Epithelial cell of prostate (primary cell): ENCODE data around the gene OPN1MW3.
"Not testable (repeated sequence)": the region's sequence is repeated elsewhere in the genome, so short reads cannot be mapped to it uniquely, and the experiment has no call there.

ENCODE experiments used
- DNase-seq: peaks from one replicate; pipeline ENCODE4 v3.0.0-alpha.2; 2011; ENCODE audit warnings: low read depth, low spot score
- H3K27ac ChIP-seq: fragments of 450-650 bp; 2 replicates; pipeline ENCODE4 v1.5.1; 2017; ENCODE audit warnings: mild to moderate bottlenecking

OPN1MW3 gene

GRCh38 chrX:154257282-154257681 lies at the start of gene OPN1MW3:
Gene OPN1MW3, plus strand, starts transcription at chrX:154257582. Its CDS starts 38 bp downstream, at chrX:154257620.
- not testable (repeated sequence) for DNase-seq, H3K27ac ChIP-seq

- not testable (repeated sequence) for DNase-seq, H3K27ac ChIP-seq
Measured at GRCh38 chrX:154209670-154210418, 47.5 kb upstream of the OPN1MW3 start.

GRCh38 chrX:154211057-154211456 lies 46.3 kb upstream of the OPN1MW3 start:
- not testable (repeated sequence) for H3K27ac ChIP-seq, DNase-seq

GRCh38 chrX:154211499-154211898 lies 45.9 kb upstream of the OPN1MW3 start:
- H3K27ac ChIP-seq, DNase-seq: not testable (repeated sequence)

GRCh38 chrX:154219456-154219855 lies 37.9 kb upstream of the OPN1MW3 start, which contains the start of gene OPN1MW2:
Gene OPN1MW2, plus strand, starts transcription at chrX:154219756. Its CDS starts 60 bp downstream, at chrX:154219816.
- not testable (repeated sequence) for DNase-seq, H3K27ac ChIP-seq

GRCh38 chrX:154225292-154225691 lies 32.1 kb upstream of the OPN1MW3 start:
- H3K27ac ChIP-seq, DNase-seq: not testable (repeated sequence)

GRCh38 chrX:154226706-154227105 lies 30.7 kb upstream of the OPN1MW3 start:
- DNase-seq, H3K27ac ChIP-seq: not testable (repeated sequence)

GRCh38 chrX:154231443-154231842 lies 25.9 kb upstream of the OPN1MW3 start:
- DNase-seq, H3K27ac ChIP-seq: not testable (repeated sequence)

- not testable (repeated sequence) for H3K27ac ChIP-seq, DNase-seq
Measured at GRCh38 chrX:154233620-154234019, 23.8 kb upstream of the OPN1MW3 start.

GRCh38 chrX:154238939-154239559 lies 18.3 kb upstream of the OPN1MW3 start:
- H3K27ac ChIP-seq, DNase-seq: not testable (repeated sequence)

GRCh38 chrX:154239982-154240503 lies 17.3 kb upstream of the OPN1MW3 start:
- not testable (repeated sequence) for H3K27ac ChIP-seq, DNase-seq

- DNase-seq, H3K27ac ChIP-seq: not testable (repeated sequence)
Measured at GRCh38 chrX:154247377-154248045, 9.9 kb upstream of the OPN1MW3 start.

- H3K27ac ChIP-seq, DNase-seq: not testable (repeated sequence)
Measured at GRCh38 chrX:154248076-154248475, 9.3 kb upstream of the OPN1MW3 start.

- not testable (repeated sequence) for DNase-seq, H3K27ac ChIP-seq
Measured at GRCh38 chrX:154258711-154259110, 1.3 kb downstream of the OPN1MW3 start.

- not testable (repeated sequence) for H3K27ac ChIP-seq, DNase-seq
Measured at GRCh38 chrX:154263072-154263471, 5.7 kb downstream of the OPN1MW3 start.

- not testable (repeated sequence) for DNase-seq, H3K27ac ChIP-seq
Measured at GRCh38 chrX:154269245-154269644, 11.9 kb downstream of the OPN1MW3 start.

GRCh38 chrX:154284489-154285338 lies 27.3 kb downstream of the OPN1MW3 start:
- not testable (repeated sequence) for H3K27ac ChIP-seq, DNase-seq

GRCh38 chrX:154286406-154286805 lies 29.0 kb downstream of the OPN1MW3 start:
- not testable (repeated sequence) for DNase-seq, H3K27ac ChIP-seq

GRCh38 chrX:154294791-154295574 lies 37.6 kb downstream of the OPN1MW3 start, which contains the start of gene TEX28:
Gene TEX28, minus strand, starts transcription at chrX:154295124. Its CDS starts 3,007 bp downstream, at chrX:154292117.
- no peak for DNase-seq
- H3K27ac ChIP-seq = no peak within 1 kb of the TSS
